ENCODE measurements around the gene LAMA3. TPM values are rescaled to one million over a fixed set of nuclear protein-coding genes. Genes with fewer than 3 reads are reported as not detected.

LAMA3 gene
- total and polyA plus RNA-seq, 8 donors: 4.3 to 182 (median 26.6) TPM

- no peak for DNase-seq
- Histone ChIP-seq H3K9me3 (no peaks in the 10 kb centered on the region), H3K27me3 (peaks cover 0 to 27% (median 12%) of the 10 kb centered on the region in 3 donors), H3K4me1 (peaks cover 0 to 16% (median 7%) of the 10 kb centered on the region in 4 donors), H3K4me3 (no peak overlapping the region), H3K36me3 (no peaks in the 10 kb centered on the region), H3K27ac (no peak overlapping the region)
- TF ChIP-seq EP300 (IDR thresholded peaks at IDR 0.05) (no peak), POLR2AphosphoS5 (IDR thresholded peaks at IDR 0.05) (no peak), CTCF (IDR thresholded peaks at IDR 0.05) (no peak), POLR2A (IDR thresholded peaks at IDR 0.05) (no peak)
- intact Hi-C loops (cut with DNase I; ENCODE audit: low total_unique reads): no loop called here
- 81 to 97% (median 94%) methylated on average over 5 of the region's 5 CpGs for WGBS, 5 donors
Observed at GRCh38 chr18:23658285-23658684, 31.0 kb upstream of the LAMA3 start.

GRCh38 chr18:23661735-23662308 lies 27.4 kb upstream of the LAMA3 start:
- no peak for DNase-seq
- peaks cover 0 to 20% (median 9%) of the 10 kb centered on the region in 4 donors for H3K4me1 ChIP-seq
- intact Hi-C loops (cut with DNase I; ENCODE audit: low total_unique reads): no loop called here
- TF ChIP-seq POLR2A (IDR thresholded peaks at IDR 0.05) (no peak), POLR2AphosphoS5 (IDR thresholded peaks at IDR 0.05) (no peak), CTCF (IDR thresholded peaks at IDR 0.05) (no peak), EP300 (IDR thresholded peaks at IDR 0.05) (no peak)
- H3K9me3 ChIP-seq: no peaks in the 10 kb centered on the region
- H3K4me3 ChIP-seq: peak overlapping the region; percentile 58 to 66 (median 61)
- peak overlapping the region in 4 of 5 donors; percentile 59 to 79 (median 65) for H3K27ac ChIP-seq
- WGBS, 5 donors: 46 to 54% (median 49%) methylated on average over 9 of the region's 9 CpGs
- H3K36me3 ChIP-seq: no peaks in the 10 kb centered on the region
- H3K27me3 ChIP-seq: peaks cover 0 to 32% (median 12%) of the 10 kb centered on the region in 3 donors

- H3K27ac ChIP-seq: peak within 1 kb of the TSS in 4 of 5 donors; percentile 59 to 79 (median 65)
Observed at GRCh38 chr18:23662309-23663263, 26.7 kb upstream of the LAMA3 start, which contains the start of gene ANKRD29. Gene ANKRD29 (minus strand): TSS chr18:23662911. CDS start chr18:23662730, 181 bp downstream.

More at GRCh38 chr18:23662309-23663263, 26.7 kb upstream of the LAMA3 start, which contains the start of gene ANKRD29:
- 1 to 3% (median 2%) methylated on average over 15 to 85 of the region's 86 CpGs for WGBS, 5 donors
- no peaks in the 10 kb centered on the region for H3K36me3 ChIP-seq
- peak; percentile 51 to 81 for DNase-seq
- peaks cover 0 to 20% (median 9%) of the 10 kb centered on the region in 4 donors for H3K4me1 ChIP-seq
- H3K27me3 ChIP-seq: peaks cover 0 to 32% (median 12%) of the 10 kb centered on the region in 3 donors
- intact Hi-C loops (cut with DNase I; ENCODE audit: low total_unique reads): no loop called here
- no peaks in the 10 kb centered on the region for H3K9me3 ChIP-seq
- peak within 1 kb of the TSS; percentile 58 to 66 (median 61) for H3K4me3 ChIP-seq
- TF ChIP-seq CTCF (IDR thresholded peaks at IDR 0.05) (no peak), POLR2A (IDR thresholded peaks at IDR 0.05) (no peak), EP300 (IDR thresholded peaks at IDR 0.05) (no peak)
